Neutrophil (primary cell): ENCODE data around the gene PAH.

Experiments used
- H3K27ac ChIP-seq: fragments of 200-600 bp; sonication (generic); 2 replicates; pipeline ENCODE4 v1.5.1; 2016; ENCODE audit warnings: mild to moderate bottlenecking, moderate library complexity
- H3K27me3 ChIP-seq: fragments of 200-600 bp; sonication (generic); 2 replicates; pipeline ENCODE4 v1.6.0; 2016; ENCODE audit warnings: mild to moderate bottlenecking
- H3K36me3 ChIP-seq: fragments of 200-600 bp; sonication (generic); 2 replicates; pipeline ENCODE4 v1.5.1; 2017
- H3K4me1 ChIP-seq, 2 experiments: fragments of 200-600 bp in 1 of 2; sonication (generic) in 1 of 2; 1 replicate in 1 of 2; 2 replicates in 1 of 2; pipeline versions ENCODE4 v1.5.1 to v1.6.1; 2013 to 2016; ENCODE audit warnings: low read depth in 1 of 2, low read length in 1 of 2, mild to moderate bottlenecking in 1 of 2, moderate library complexity in 1 of 2; ENCODE audit not compliant: control insufficient read depth in 1 of 2, insufficient read depth in 1 of 2
- H3K4me3 ChIP-seq, 2 experiments: fragments of 200-600 bp in 1 of 2; sonication (generic) in 1 of 2; 1 replicate in 1 of 2; 2 replicates in 1 of 2; pipeline ENCODE4 v1.5.1; 2013 to 2016; ENCODE audit warnings: low read depth in 1 of 2, low read length in 1 of 2, mild to moderate bottlenecking in 1 of 2, moderate library complexity in 1 of 2
- H3K9me3 ChIP-seq: fragments of 200-600 bp; sonication (generic); 2 replicates; pipeline ENCODE4 v1.5.1; 2016
- TF ChIP-seq, protein P1 (sequence below): fragments of 200-600 bp; sonication (generic); IDR thresholded peaks from 2 replicates; pipeline ENCODE4 v1.5.1; 2016; ENCODE audit warnings: antibody characterized with exemption

The PAH gene

DNA sequence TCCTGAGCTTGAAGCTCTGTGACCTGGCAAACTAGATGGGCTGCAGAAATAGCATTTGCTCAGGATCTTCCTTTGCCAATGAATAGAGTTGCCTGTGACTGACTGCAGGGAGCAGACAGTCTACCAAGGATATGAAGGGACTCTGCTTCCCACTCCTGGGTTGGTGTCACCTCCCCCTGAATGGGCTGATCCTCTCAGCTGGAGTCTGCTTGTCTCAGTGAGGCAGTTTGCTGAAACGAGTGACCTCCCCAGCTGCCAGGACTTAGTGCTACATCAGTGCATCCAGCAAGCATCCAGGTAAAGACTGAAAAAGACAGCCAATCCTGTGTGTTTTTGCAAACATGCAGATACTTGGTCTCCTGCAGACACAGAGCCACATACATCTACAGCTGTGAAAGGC is 28.5 kb downstream of the PAH start:
- no peaks in the 10 kb centered on the region for H3K27me3 ChIP-seq
- H3K4me3 ChIP-seq: no peak overlapping the region
- no peaks in the 10 kb centered on the region for H3K9me3 ChIP-seq
- no peaks in the 10 kb centered on the region for H3K4me1 ChIP-seq
- H3K36me3 ChIP-seq: no peaks in the 10 kb centered on the region
- TF ChIP-seq, protein P1, sequence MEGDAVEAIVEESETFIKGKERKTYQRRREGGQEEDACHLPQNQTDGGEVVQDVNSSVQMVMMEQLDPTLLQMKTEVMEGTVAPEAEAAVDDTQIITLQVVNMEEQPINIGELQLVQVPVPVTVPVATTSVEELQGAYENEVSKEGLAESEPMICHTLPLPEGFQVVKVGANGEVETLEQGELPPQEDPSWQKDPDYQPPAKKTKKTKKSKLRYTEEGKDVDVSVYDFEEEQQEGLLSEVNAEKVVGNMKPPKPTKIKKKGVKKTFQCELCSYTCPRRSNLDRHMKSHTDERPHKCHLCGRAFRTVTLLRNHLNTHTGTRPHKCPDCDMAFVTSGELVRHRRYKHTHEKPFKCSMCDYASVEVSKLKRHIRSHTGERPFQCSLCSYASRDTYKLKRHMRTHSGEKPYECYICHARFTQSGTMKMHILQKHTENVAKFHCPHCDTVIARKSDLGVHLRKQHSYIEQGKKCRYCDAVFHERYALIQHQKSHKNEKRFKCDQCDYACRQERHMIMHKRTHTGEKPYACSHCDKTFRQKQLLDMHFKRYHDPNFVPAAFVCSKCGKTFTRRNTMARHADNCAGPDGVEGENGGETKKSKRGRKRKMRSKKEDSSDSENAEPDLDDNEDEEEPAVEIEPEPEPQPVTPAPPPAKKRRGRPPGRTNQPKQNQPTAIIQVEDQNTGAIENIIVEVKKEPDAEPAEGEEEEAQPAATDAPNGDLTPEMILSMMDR: no peak
- H3K27ac ChIP-seq: no peak overlapping the region

- TF ChIP-seq, protein P1: no peak
- Histone ChIP-seq H3K4me1 (no peaks in the 10 kb centered on the region), H3K27me3 (no peaks in the 10 kb centered on the region), H3K36me3 (no peaks in the 10 kb centered on the region), H3K27ac (no peak overlapping the region), H3K4me3 (no peak overlapping the region), H3K9me3 (no peaks in the 10 kb centered on the region)
Observed at GRCh38 chr12:102885043-102885932, 31.8 kb downstream of the PAH start.

DNA sequence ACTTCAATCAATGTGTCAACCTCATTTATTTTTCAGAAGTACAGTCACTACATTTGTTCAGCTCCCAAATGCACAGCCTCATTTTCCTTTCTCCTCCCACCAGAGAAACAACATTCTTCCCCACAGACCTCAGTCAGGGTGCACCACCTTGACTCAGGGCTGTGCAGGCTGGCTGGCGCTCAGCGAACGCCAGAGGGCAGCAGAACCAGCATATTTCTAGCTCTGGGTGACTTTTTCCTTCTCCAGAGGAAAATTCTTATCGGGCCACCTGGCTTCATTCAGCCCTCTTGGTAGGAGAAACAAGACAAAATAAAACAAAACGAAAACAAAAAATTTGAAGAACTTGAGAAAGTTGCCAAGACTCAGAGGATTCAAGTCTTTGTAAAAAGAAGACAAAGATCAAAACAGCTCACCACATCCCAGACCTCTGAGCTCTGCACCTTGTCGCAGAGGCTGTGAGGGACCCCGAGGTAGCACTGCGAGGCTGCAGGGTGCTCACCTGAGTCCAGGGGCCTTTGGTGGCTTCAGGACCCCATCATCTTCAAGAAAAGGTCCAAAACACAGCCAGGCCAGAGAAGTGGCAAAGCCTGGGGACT is 33.7 kb downstream of the PAH start:
- no peaks in the 10 kb centered on the region for H3K9me3 ChIP-seq

GRCh38 chr12:102880783-102881182 is 36.3 kb downstream of the PAH start:
- no peaks in the 10 kb centered on the region for H3K27me3 ChIP-seq

More for the DNA sequence above, 33.7 kb downstream of the PAH start:
- no peak overlapping the region for H3K27ac ChIP-seq
- H3K27me3 ChIP-seq: no peaks in the 10 kb centered on the region
- H3K36me3 ChIP-seq: no peaks in the 10 kb centered on the region
- TF ChIP-seq, protein P1: no peak
- no peak overlapping the region for H3K4me3 ChIP-seq
- no peaks in the 10 kb centered on the region for H3K4me1 ChIP-seq

GRCh38 chr12:102879144-102879763 is 37.8 kb downstream of the PAH start:
- Histone ChIP-seq H3K4me1 (no peaks in the 10 kb centered on the region), H3K27ac (no peak overlapping the region), H3K36me3 (no peaks in the 10 kb centered on the region), H3K9me3 (no peaks in the 10 kb centered on the region), H3K4me3 (no peak overlapping the region), H3K27me3 (no peaks in the 10 kb centered on the region)
- TF ChIP-seq, protein P1: no peak

More at GRCh38 chr12:102880783-102881182, 36.3 kb downstream of the PAH start:
- Histone ChIP-seq H3K27ac (no peak overlapping the region), H3K4me1 (no peaks in the 10 kb centered on the region), H3K36me3 (no peaks in the 10 kb centered on the region), H3K4me3 (no peak overlapping the region), H3K9me3 (no peaks in the 10 kb centered on the region)
- TF ChIP-seq, protein P1: no peak
